Motor neuron (in vitro differentiated cells): ENCODE data around the gene CFAP46. TPM values are rescaled to one million over a fixed set of nuclear protein-coding genes. Genes with fewer than 3 reads are reported as not detected.

Source experiments
- ATAC-seq, 8 experiments: fragments of 200-7000 bp; cut with Tn5 transposase; replicated peaks in 6 of 8; 2 replicates each; pipeline ENCODE4 v1.8.0; 2021; ENCODE audit warnings: mild to moderate bottlenecking in 8 of 8, moderate library complexity in 8 of 8
- H3K27ac ChIP-seq, 2 donors: fragments of 250-450 bp; sonication (Bioruptor Pico); 2 replicates each; pipeline ENCODE4 v1.9.0; 2021; ENCODE audit warnings: antibody characterized with exemption in 2 of 2, mild to moderate bottlenecking in 2 of 2, moderate library complexity in 1 of 2
- H3K4me1 ChIP-seq, 2 donors: fragments of 250-450 bp; sonication (Bioruptor Pico); replicated peaks in 1 of 2; 2 replicates each; pipeline ENCODE4 v1.6.1; 2021; ENCODE audit warnings: antibody characterized with exemption in 2 of 2, mild to moderate bottlenecking in 2 of 2, moderate library complexity in 1 of 2
- H3K4me3 ChIP-seq, 5 donors: fragments of 250-450 bp; sonication (Bioruptor Pico); 2 replicates each; pipeline ENCODE4 v1.9.0; 2021; ENCODE audit warnings: antibody characterized with exemption in 5 of 5, mild to moderate bottlenecking in 5 of 5, moderate library complexity in 4 of 5
- WGBS, 10 experiments: fragments of 450-650 bp; shearing (Covaris generic); methylation state at CpG; one replicate each; pipeline ENCODE4 v1.0.0; 2022; 5-methylcytosine and 5-hydroxymethylcytosine counted together
- in situ Hi-C, 9 experiments: fragments of 400-800 bp; cut with MboI; loops; one replicate each; pipeline ENCODE4 v1.15.0; 2021; ENCODE audit warnings: low sequenced_read_pairs in 9 of 9, low pct_unique_long_range_greater_than_20kb in 2 of 9; ENCODE audit not compliant: unreplicated experiment in 9 of 9
- total RNA-seq, 8 experiments: library from RNA; unstranded; fragments of 300-600 nt; gene quantifications; 2 replicates each; pipeline versions ENCODE4 v1.2.3 to v1.2.4, GENCODE V29; 2022

Gene CFAP46
- total RNA-seq, 8 experiments from 2014 or later, result 1.2 to 15.5 (median 2.7) TPM

GRCh38 chr10:132842397-132842796, 100.0 kb downstream of the CFAP46 start:
- 30 to 100% (median 82%) methylated on average over 1 to 3 of the region's 3 CpGs; no CpG with 5 or more reads in 1 of the 10 experiments for WGBS, 10 experiments
- in situ Hi-C loops, result no loop called here
- H3K4me1 ChIP-seq, result no peaks in the 10 kb centered on the region
- H3K4me3 ChIP-seq, result no peak overlapping the region
- ATAC-seq, result no peak
- H3K27ac ChIP-seq, result no peak overlapping the region

- ATAC-seq, result no peak
Observed at GRCh38 chr10:132841615-132841975, 100.8 kb downstream of the CFAP46 start.

GRCh38 chr10:132840698-132841614, 101.4 kb downstream of the CFAP46 start:
- Histone ChIP-seq H3K27ac (no peak overlapping the region), H3K4me3 (no peak overlapping the region), H3K4me1 (peaks cover 0 to 12% of the 10 kb centered on the region in 2 donors)
- no peak for ATAC-seq
- in situ Hi-C loops, result no loop called here
- 39 to 95% (median 74%) methylated on average over 2 to 16 of the region's 24 CpGs; no CpG with 5 or more reads in 1 of the 10 experiments for WGBS, 10 experiments

More at GRCh38 chr10:132841615-132841975, 100.8 kb downstream of the CFAP46 start:
- in situ Hi-C loops, result no loop called here
- Histone ChIP-seq H3K27ac (no peak overlapping the region), H3K4me1 (peaks cover 0 to 6% of the 10 kb centered on the region in 2 donors), H3K4me3 (no peak overlapping the region)
- WGBS, 10 experiments, result 20 to 30% methylated on average over 1 to 2 of the region's 3 CpGs; no CpG with 5 or more reads in 8 of the 10 experiments

GRCh38 chr10:132839061-132839460, 103.3 kb downstream of the CFAP46 start:
- no peak overlapping the region for H3K27ac ChIP-seq
- in situ Hi-C loops, result no loop called here
- no peak overlapping the region for H3K4me3 ChIP-seq
- 34 to 94% (median 80%) methylated on average over 2 to 10 of the region's 13 CpGs; no CpG with 5 or more reads in 1 of the 10 experiments for WGBS, 10 experiments
- H3K4me1 ChIP-seq, result peaks cover 0 to 12% of the 10 kb centered on the region in 2 donors
- ATAC-seq, result no peak

- 32 to 100% (median 92%) methylated on average over 2 to 9 of the region's 21 CpGs; no CpG with 5 or more reads in 5 of the 10 experiments for WGBS, 10 experiments
- in situ Hi-C loops, result no loop called here
- ATAC-seq, result no peak
- no peak overlapping the region for H3K4me3 ChIP-seq
- peaks cover 0 to 12% of the 10 kb centered on the region in 2 donors for H3K4me1 ChIP-seq
- no peak overlapping the region for H3K27ac ChIP-seq
Observed at GRCh38 chr10:132838346-132838970, 103.9 kb downstream of the CFAP46 start.

- peak in 2 of 8 experiments; percentile 14 to 31 for ATAC-seq
- Histone ChIP-seq H3K27ac (no peak overlapping the region), H3K4me1 (peaks cover 0 to 13% of the 10 kb centered on the region in 2 donors), H3K4me3 (no peak overlapping the region)
- in situ Hi-C loops, result no loop called here
- WGBS, 10 experiments, result 40 to 100% (median 93%) methylated on average over 1 to 6 of the region's 21 CpGs; no CpG with 5 or more reads in 6 of the 10 experiments
Observed at GRCh38 chr10:132837905-132838304, 104.5 kb downstream of the CFAP46 start.

GRCh38 chr10:132836832-132837540, 105.4 kb downstream of the CFAP46 start:
- Histone ChIP-seq H3K27ac (no peak overlapping the region), H3K4me3 (no peak overlapping the region), H3K4me1 (peaks cover 6 to 22% of the 10 kb centered on the region in 2 donors)
- in situ Hi-C loops, result no loop called here
- ATAC-seq, result peak in 6 of 8 experiments; percentile 30 to 66 (median 56)
- WGBS, 10 experiments, result 3 to 80% (median 70%) methylated on average over 4 to 5 of the region's 34 CpGs; no CpG with 5 or more reads in 5 of the 10 experiments

- ATAC-seq, result peak in 6 of 8 experiments; percentile 8 to 18 (median 10)
- H3K4me3 ChIP-seq, result no peak overlapping the region
- in situ Hi-C loops, result no loop called here
- 85% methylated on average over 4 of the region's 27 CpGs; no CpG with 5 or more reads in 9 of the 10 experiments for WGBS, 10 experiments
- H3K4me1 ChIP-seq, result peaks cover 8 to 23% of the 10 kb centered on the region in 2 donors
- no peak overlapping the region for H3K27ac ChIP-seq
Observed at GRCh38 chr10:132836248-132836831, 106.0 kb downstream of the CFAP46 start.

GRCh38 chr10:132835848-132836233, 106.5 kb downstream of the CFAP46 start:
- in situ Hi-C loops, result no loop called here
- no peak overlapping the region for H3K4me3 ChIP-seq
- H3K27ac ChIP-seq, result no peak overlapping the region
- H3K4me1 ChIP-seq, result peaks cover 8 to 23% of the 10 kb centered on the region in 2 donors
- WGBS, 10 experiments, result no CpG with 5 or more reads among the region's 18 CpGs
- ATAC-seq, result peak in 1 of 8 experiments; percentile 26

GRCh38 chr10:132834891-132835847, 107.2 kb downstream of the CFAP46 start:
- in situ Hi-C loops, result no loop called here
- H3K4me3 ChIP-seq, result no peak overlapping the region
- H3K27ac ChIP-seq, result no peak overlapping the region
- peaks cover 8 to 23% of the 10 kb centered on the region in 2 donors for H3K4me1 ChIP-seq
- ATAC-seq, result peak in 2 of 8 experiments; percentile 10 to 11
- 100% methylated on average over 1 to 2 of the region's 25 CpGs; no CpG with 5 or more reads in 8 of the 10 experiments for WGBS, 10 experiments

- 28 to 100% (median 55%) methylated on average over 1 to 4 of the region's 18 CpGs; no CpG with 5 or more reads in 7 of the 10 experiments for WGBS, 10 experiments
- Histone ChIP-seq H3K4me1 (peaks cover 8 to 23% of the 10 kb centered on the region in 2 donors), H3K4me3 (no peak overlapping the region), H3K27ac (no peak overlapping the region)
- in situ Hi-C loops, result no loop called here
- ATAC-seq, result no peak
Observed at GRCh38 chr10:132834311-132834761, 108.0 kb downstream of the CFAP46 start.
